Upper lobe of left lung (tissue), 6 donors: Measurements from ENCODE around the gene RWDD1. TPM values are rescaled to one million over a fixed set of nuclear protein-coding genes. Genes with fewer than 3 reads are reported as not detected.

Experiments used
- ATAC-seq, 2 donors: fragments of 200-7000 bp; cut with Tn5 transposase; one replicate each; pipeline ENCODE4 v1.9.1; 2022; ENCODE audit warnings: mild to moderate bottlenecking in 2 of 2, moderate library complexity in 2 of 2; ENCODE audit not compliant: low FRiP score in 2 of 2
- DNase-seq, 2 donors: peaks; one replicate each; pipeline ENCODE4 v3.0.0-alpha.2; 2019 to 2020
- H3K27ac ChIP-seq, 4 donors: fragments of 200-600 bp; sonication (generic); one replicate each; pipeline ENCODE4 v1.5.1; 2016 to 2019
- H3K27me3 ChIP-seq, 4 donors: fragments of 200-600 bp; sonication (generic); one replicate each; pipeline ENCODE4 v1.5.1; 2017 to 2019
- H3K36me3 ChIP-seq, 4 donors: fragments of 200-600 bp; sonication (generic); one replicate each; pipeline ENCODE4 v1.5.1; 2016 to 2019
- H3K4me1 ChIP-seq, 4 donors: fragments of 200-600 bp; sonication (generic); one replicate each; pipeline ENCODE4 v1.5.1; 2018 to 2019
- H3K4me3 ChIP-seq, 4 donors: fragments of 200-600 bp; sonication (generic); one replicate each; pipeline ENCODE4 v1.5.1; 2017 to 2019; ENCODE audit warnings: mild to moderate bottlenecking in 2 of 4, moderate library complexity in 1 of 4
- H3K9me3 ChIP-seq, 4 donors: fragments of 200-600 bp; sonication (generic); one replicate each; pipeline ENCODE4 v1.5.1; 2018 to 2019
- EP300 ChIP-seq, 4 donors: sonication (generic); formaldehyde crosslinking; IDR thresholded peaks; one replicate each; pipeline ENCODE4 v1.5.1; 2017; ENCODE audit warnings: antibody characterized with exemption in 4 of 4, control low read depth in 2 of 4
- POLR2A ChIP-seq, 4 donors: fragments of 450-650 bp; IDR thresholded peaks; one replicate each; pipeline ENCODE4 v1.5.1; 2016 to 2017; ENCODE audit warnings: antibody characterized with exemption in 4 of 4, mild to moderate bottlenecking in 2 of 4
- POLR2AphosphoS5 ChIP-seq, 2 donors: sonication (generic); formaldehyde crosslinking; IDR thresholded peaks; one replicate each; pipeline ENCODE4 v1.5.1; 2017; ENCODE audit warnings: antibody characterized with exemption in 2 of 2
- WGBS, 2 donors: methylation state at CpG; one replicate each; pipeline ENCODE4 v1.1.5; 2017 to 2018; 5-methylcytosine and 5-hydroxymethylcytosine counted together
- total RNA-seq, 6 donors: library from RNA; depleted of rRNA in 4 of 6; stranded (reverse); fragments of >200 nt in 4 of 6; gene quantifications; one replicate each; pipeline versions ENCODE4 v1.1.0 to v1.2.1, GENCODE V29; 2016 to 2021
- TF ChIP-seq, protein P1 (sequence below), 6 experiments: fragments of 450-650 bp in 4 of 6; fragments of 200-600 bp in 2 of 6; sonication (generic) in 2 of 6; IDR thresholded peaks; one replicate each; pipeline ENCODE4 v1.5.1; 2016 to 2019; ENCODE audit warnings: antibody characterized with exemption in 6 of 6
- donor health status: DM: no; HTN: no; CAD: no; lungs with moderate emphysema.
- donor health status: DM: no; HTN: yes; CAD: no; lungs with severe emphysema.

Gene RWDD1
- total RNA-seq, 6 donors from 2014 or later, result 11.5 to 35.1 (median 30.9) TPM

- 91% methylated on average over 5 of the region's 5 CpGs for WGBS, 2 donors
- H3K36me3 ChIP-seq, result no peaks in the 10 kb centered on the region
- no peak overlapping the region for H3K4me3 ChIP-seq
- H3K4me1 ChIP-seq, result peaks cover 0 to 11% (median 5%) of the 10 kb centered on the region in 4 donors
- no peaks in the 10 kb centered on the region for H3K27me3 ChIP-seq
- H3K9me3 ChIP-seq, result no peaks in the 10 kb centered on the region
- TF ChIP-seq POLR2A (IDR thresholded peaks at IDR 0.05) (no peak), EP300 (IDR thresholded peaks at IDR 0.05) (no peak)
- ATAC-seq (no peak), DNase-seq (no peak)
- no peak overlapping the region for H3K27ac ChIP-seq
Observed at GRCh38 chr6:116556814-116557415, 14.4 kb upstream of the RWDD1 start.

- no peaks in the 10 kb centered on the region for H3K9me3 ChIP-seq
- ATAC-seq (no peak), DNase-seq (no peak)
- TF ChIP-seq, protein P1, sequence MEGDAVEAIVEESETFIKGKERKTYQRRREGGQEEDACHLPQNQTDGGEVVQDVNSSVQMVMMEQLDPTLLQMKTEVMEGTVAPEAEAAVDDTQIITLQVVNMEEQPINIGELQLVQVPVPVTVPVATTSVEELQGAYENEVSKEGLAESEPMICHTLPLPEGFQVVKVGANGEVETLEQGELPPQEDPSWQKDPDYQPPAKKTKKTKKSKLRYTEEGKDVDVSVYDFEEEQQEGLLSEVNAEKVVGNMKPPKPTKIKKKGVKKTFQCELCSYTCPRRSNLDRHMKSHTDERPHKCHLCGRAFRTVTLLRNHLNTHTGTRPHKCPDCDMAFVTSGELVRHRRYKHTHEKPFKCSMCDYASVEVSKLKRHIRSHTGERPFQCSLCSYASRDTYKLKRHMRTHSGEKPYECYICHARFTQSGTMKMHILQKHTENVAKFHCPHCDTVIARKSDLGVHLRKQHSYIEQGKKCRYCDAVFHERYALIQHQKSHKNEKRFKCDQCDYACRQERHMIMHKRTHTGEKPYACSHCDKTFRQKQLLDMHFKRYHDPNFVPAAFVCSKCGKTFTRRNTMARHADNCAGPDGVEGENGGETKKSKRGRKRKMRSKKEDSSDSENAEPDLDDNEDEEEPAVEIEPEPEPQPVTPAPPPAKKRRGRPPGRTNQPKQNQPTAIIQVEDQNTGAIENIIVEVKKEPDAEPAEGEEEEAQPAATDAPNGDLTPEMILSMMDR (IDR thresholded peaks at IDR 0.05), result no peak
- TF ChIP-seq POLR2AphosphoS5 (IDR thresholded peaks at IDR 0.05) (no peak), POLR2A (IDR thresholded peaks at IDR 0.05) (no peak)
- WGBS, 2 donors, result 26 to 48% methylated on average over 5 of the region's 5 CpGs
- no peak overlapping the region for H3K4me3 ChIP-seq
- no peaks in the 10 kb centered on the region for H3K36me3 ChIP-seq
- H3K27me3 ChIP-seq, result no peaks in the 10 kb centered on the region
- H3K4me1 ChIP-seq, result peaks cover 0 to 11% (median 5%) of the 10 kb centered on the region in 4 donors
- H3K27ac ChIP-seq, result no peak overlapping the region
Observed at GRCh38 chr6:116557893-116558292, 13.4 kb upstream of the RWDD1 start.

DNA sequence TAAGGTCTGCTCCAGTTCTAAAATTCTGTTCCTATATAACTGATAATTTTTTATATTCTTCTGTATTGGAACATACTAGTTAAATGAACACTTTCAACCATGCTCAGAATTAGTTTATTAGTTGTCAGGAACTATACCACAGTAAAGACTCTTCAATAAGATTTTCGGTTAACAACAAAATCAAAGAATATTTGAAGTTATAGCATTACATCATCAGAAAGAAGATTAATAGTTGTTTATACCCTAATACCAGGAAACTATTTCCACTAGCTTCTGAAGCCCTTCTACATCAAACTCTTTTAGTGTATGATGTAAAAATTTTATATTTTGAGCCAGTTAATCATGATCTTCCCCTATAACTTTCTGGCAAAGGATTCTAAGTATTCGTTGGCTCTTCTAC lies 11.2 kb upstream of the RWDD1 start:
- H3K4me3 ChIP-seq, result no peak overlapping the region
- TF ChIP-seq, protein P1 (IDR thresholded peaks at IDR 0.05), result no peak
- TF ChIP-seq POLR2A (IDR thresholded peaks at IDR 0.05) (no peak), EP300 (IDR thresholded peaks at IDR 0.05) (no peak), POLR2AphosphoS5 (IDR thresholded peaks at IDR 0.05) (no peak)
- no peaks in the 10 kb centered on the region for H3K36me3 ChIP-seq
- DNase-seq, result no peak
- H3K27me3 ChIP-seq, result no peaks in the 10 kb centered on the region
- H3K4me1 ChIP-seq, result peaks cover 0 to 11% (median 5%) of the 10 kb centered on the region in 4 donors
- 75 to 86% methylated on average over 2 of the region's 2 CpGs for WGBS, 2 donors
- no peak overlapping the region for H3K27ac ChIP-seq
- ATAC-seq, result no peak
- H3K9me3 ChIP-seq, result no peaks in the 10 kb centered on the region

DNA sequence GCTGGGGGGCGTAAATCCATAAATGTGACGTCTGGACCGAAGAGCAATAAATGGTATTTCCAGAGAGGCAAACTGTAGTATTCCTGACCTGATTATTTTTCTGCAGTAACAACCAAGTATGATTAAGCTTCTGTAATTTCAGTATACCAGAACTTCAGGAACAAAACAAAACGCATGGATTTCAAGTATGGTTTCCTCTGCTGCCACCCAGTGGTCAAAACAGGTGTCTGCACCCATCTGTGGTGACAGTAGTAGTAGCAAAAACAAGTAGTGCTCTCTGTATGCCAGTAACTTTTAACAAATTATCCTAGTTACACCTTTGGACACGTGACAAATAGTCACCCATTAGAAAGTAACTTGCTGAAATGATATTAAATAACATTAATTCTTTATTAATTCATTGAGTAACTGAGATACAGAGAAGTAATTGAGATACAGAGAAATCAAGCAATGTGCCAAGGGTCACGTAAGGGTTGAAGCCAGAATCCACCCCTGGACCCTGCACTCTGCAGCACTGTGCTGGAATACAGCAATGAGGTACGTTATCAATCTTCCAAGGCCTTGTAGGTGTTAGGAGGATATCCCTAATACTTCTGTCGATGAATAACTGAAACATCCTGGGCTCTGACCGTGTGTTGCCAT lies 9.8 kb upstream of the RWDD1 start:
- 47 to 49% methylated on average over 9 of the region's 9 CpGs for WGBS, 2 donors
- no peak for TF ChIP-seq EP300 (IDR thresholded peaks at IDR 0.05)
- TF ChIP-seq, protein P1 (IDR thresholded peaks at IDR 0.05), result peak; percentile 83 to 90 (median 86)
- no peak for TF ChIP-seq POLR2AphosphoS5 (IDR thresholded peaks at IDR 0.05)
- Histone ChIP-seq H3K4me1 (peaks cover 0 to 11% (median 5%) of the 10 kb centered on the region in 4 donors), H3K27ac (no peak overlapping the region), H3K9me3 (no peaks in the 10 kb centered on the region), H3K4me3 (no peak overlapping the region), H3K27me3 (no peaks in the 10 kb centered on the region), H3K36me3 (no peaks in the 10 kb centered on the region)
- ATAC-seq, result peak; percentile 84 to 90
- peak in 1 of 2 donors; percentile 66 for DNase-seq

GRCh38 chr6:116562019-116562403 lies 9.3 kb upstream of the RWDD1 start:
- ATAC-seq (no peak), DNase-seq (no peak)
- H3K27me3 ChIP-seq, result no peaks in the 10 kb centered on the region
- H3K9me3 ChIP-seq, result no peaks in the 10 kb centered on the region
- H3K36me3 ChIP-seq, result no peaks in the 10 kb centered on the region
- TF ChIP-seq POLR2A (IDR thresholded peaks at IDR 0.05) (no peak), POLR2AphosphoS5 (IDR thresholded peaks at IDR 0.05) (no peak), EP300 (IDR thresholded peaks at IDR 0.05) (no peak)
- TF ChIP-seq, protein P1 (IDR thresholded peaks at IDR 0.05), result no peak
- no peak overlapping the region for H3K4me3 ChIP-seq
- 89 to 95% methylated on average over 4 of the region's 4 CpGs for WGBS, 2 donors
- H3K27ac ChIP-seq, result no peak overlapping the region
- peaks cover 0 to 11% (median 5%) of the 10 kb centered on the region in 4 donors for H3K4me1 ChIP-seq
